Thoracic aorta (tissue), 2 donors: ENCODE data around the gene RNF43. TPM values are rescaled to one million over a fixed set of nuclear protein-coding genes. Genes with fewer than 3 reads are reported as not detected.

Experiments used
- ATAC-seq: fragments of 150-250 bp; one replicate; pipeline ENCODE4 v1.8.0; 2017; ENCODE audit warnings: low read depth; ENCODE audit not compliant: insufficient number of reproducible peaks, low FRiP score
- DNase-seq: peaks from one replicate; pipeline ENCODE4 v3.0.0-alpha.2; 2020; ENCODE audit warnings: low spot score
- H3K27ac ChIP-seq, 2 donors: fragments of 200-600 bp; sonication (generic); 1 replicate in 1 of 2; 2 replicates in 1 of 2; pipeline ENCODE4 v1.5.1; 2016; ENCODE audit warnings: mild to moderate bottlenecking in 2 of 2, moderate library complexity in 2 of 2
- H3K27me3 ChIP-seq: fragments of 200-600 bp; sonication (generic); replicated peaks from 2 replicates; pipeline ENCODE4 v1.6.0; 2016; ENCODE audit warnings: mild to moderate bottlenecking; ENCODE audit not compliant: insufficient read depth
- H3K36me3 ChIP-seq: fragments of 200-600 bp; sonication (generic); one replicate; pipeline ENCODE4 v1.5.1; 2016
- H3K4me1 ChIP-seq, 2 donors: fragments of 200-600 bp; sonication (generic); 1 replicate in 1 of 2; 2 replicates in 1 of 2; pipeline versions ENCODE4 v1.5.1 to v1.6.0; 2016; ENCODE audit warnings: low read depth in 2 of 2, mild to moderate bottlenecking in 1 of 2; ENCODE audit not compliant: control insufficient read depth in 1 of 2
- H3K4me3 ChIP-seq: fragments of 200-600 bp; sonication (generic); 2 replicates; pipeline ENCODE4 v1.5.1; 2016; ENCODE audit warnings: mild to moderate bottlenecking
- H3K9me3 ChIP-seq: fragments of 200-600 bp; sonication (generic); 2 replicates; pipeline ENCODE4 v1.5.1; 2016
- CTCF ChIP-seq: fragments of 200-600 bp; sonication (generic); IDR thresholded peaks from one replicate; pipeline ENCODE4 v1.5.1; 2019; ENCODE audit warnings: antibody characterized with exemption
- total RNA-seq, 2 donors: library from RNA; depleted of rRNA; stranded (reverse); fragments of >200 nt; gene quantifications; one replicate each; pipeline versions ENCODE4 v1.1.0 to v1.2.3, GENCODE V29; 2016

RNF43 gene
- total RNA-seq, 2 donors from 2014 or later: under 0.01 to 0.49 TPM

DNA sequence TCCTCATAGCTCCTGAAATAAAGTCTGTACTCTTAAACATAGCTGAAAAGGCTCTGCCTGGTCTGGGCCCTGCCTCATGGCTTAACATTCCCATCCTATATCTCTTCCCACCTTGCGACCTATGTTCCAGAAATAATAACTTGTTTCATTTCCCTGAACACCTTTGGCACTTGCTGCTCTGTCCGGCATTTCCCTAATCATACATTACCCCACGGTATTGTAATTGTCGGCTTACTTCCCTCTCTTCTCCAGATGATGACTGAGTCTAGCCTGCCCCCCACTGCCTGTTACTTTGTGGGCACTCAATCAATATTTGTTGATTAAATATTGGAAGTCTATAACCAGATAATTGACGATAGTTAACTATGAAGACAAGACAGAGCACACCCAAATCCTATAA, 42.1 kb downstream of the RNF43 start:
- DNase-seq (no peak), ATAC-seq (no peak)
- H3K36me3 ChIP-seq: no peaks in the 10 kb centered on the region
- no peaks in the 10 kb centered on the region for H3K9me3 ChIP-seq
- no peak overlapping the region for H3K4me3 ChIP-seq
- no peak overlapping the region for H3K27ac ChIP-seq
- H3K27me3 ChIP-seq: no peaks in the 10 kb centered on the region
- no peaks in the 10 kb centered on the region for H3K4me1 ChIP-seq
- TF ChIP-seq CTCF: no peak

DNA sequence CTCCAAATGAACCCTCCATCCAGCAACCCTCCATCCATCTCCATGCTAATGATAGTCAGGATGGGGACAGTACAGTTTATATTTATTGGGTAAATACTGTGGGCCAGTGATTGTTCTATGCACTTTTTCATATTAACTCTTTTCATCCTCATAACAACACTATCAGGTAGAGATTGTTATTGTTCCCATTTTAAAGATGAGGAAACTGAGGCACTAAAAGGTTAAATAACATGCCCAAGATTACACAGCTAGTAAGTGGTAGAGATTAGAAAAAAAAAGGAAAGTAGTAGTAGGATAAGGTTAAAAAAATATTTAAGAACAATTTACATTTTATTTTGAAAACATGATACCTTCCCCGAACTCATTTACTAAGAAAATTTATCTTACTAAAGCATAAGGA, 43.4 kb downstream of the RNF43 start:
- no peak for DNase-seq
- Histone ChIP-seq H3K27me3 (no peaks in the 10 kb centered on the region), H3K4me1 (no peaks in the 10 kb centered on the region), H3K36me3 (no peaks in the 10 kb centered on the region), H3K9me3 (no peaks in the 10 kb centered on the region), H3K27ac (no peak overlapping the region), H3K4me3 (no peak overlapping the region)
- TF ChIP-seq CTCF: no peak
- no peak for ATAC-seq

GRCh38 chr17:58373003-58373402, 44.3 kb downstream of the RNF43 start:
- Histone ChIP-seq H3K9me3 (no peaks in the 10 kb centered on the region), H3K27me3 (no peaks in the 10 kb centered on the region), H3K4me3 (no peak overlapping the region), H3K27ac (no peak overlapping the region), H3K36me3 (no peaks in the 10 kb centered on the region), H3K4me1 (no peaks in the 10 kb centered on the region)
- DNase-seq (no peak), ATAC-seq (no peak)
- TF ChIP-seq CTCF: no peak

GRCh38 chr17:58371300-58371950, 45.9 kb downstream of the RNF43 start:
- Histone ChIP-seq H3K4me3 (no peak overlapping the region), H3K4me1 (no peaks in the 10 kb centered on the region), H3K27ac (no peak overlapping the region), H3K36me3 (no peaks in the 10 kb centered on the region), H3K27me3 (no peaks in the 10 kb centered on the region), H3K9me3 (no peaks in the 10 kb centered on the region)
- DNase-seq: no peak
- ATAC-seq: no peak
- TF ChIP-seq CTCF: no peak

DNA sequence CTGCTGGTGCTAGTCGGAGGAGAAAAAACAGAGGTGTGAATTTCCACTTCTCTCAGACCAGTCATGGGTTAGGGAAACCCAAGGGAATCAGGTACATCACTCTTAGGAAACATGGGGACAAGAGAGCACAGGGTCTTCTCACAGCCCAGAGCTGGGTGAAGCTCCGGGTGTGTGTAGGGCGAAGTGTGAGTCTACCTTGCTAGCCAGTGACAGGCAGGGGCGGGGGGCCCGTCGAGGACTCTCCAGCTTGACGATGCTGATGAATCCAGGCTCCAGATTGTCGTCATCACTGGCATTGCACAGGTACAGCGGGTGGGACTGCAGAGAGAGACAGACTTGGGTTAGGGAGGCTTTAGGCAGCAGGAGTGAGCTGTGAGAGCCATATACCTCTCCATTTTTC, 46.6 kb downstream of the RNF43 start:
- TF ChIP-seq CTCF: no peak
- H3K4me1 ChIP-seq: no peaks in the 10 kb centered on the region
- DNase-seq (no peak), ATAC-seq (no peak)
- H3K36me3 ChIP-seq: no peaks in the 10 kb centered on the region
- H3K27me3 ChIP-seq: no peaks in the 10 kb centered on the region
- H3K4me3 ChIP-seq: no peak overlapping the region
- no peak overlapping the region for H3K27ac ChIP-seq
- no peaks in the 10 kb centered on the region for H3K9me3 ChIP-seq
